Left ventricle myocardium superior (tissue), 1 donor: ENCODE results near the gene PRRT1. TPM values are rescaled to one million over a fixed set of nuclear protein-coding genes. Genes with fewer than 3 reads are reported as not detected.
"Not testable (repeated sequence)": the region's sequence is repeated elsewhere in the genome, so short reads cannot be mapped to it uniquely, and the experiment has no call there.

Source experiments
- ATAC-seq: fragments of 200-7000 bp; cut with Tn5 transposase; one replicate; pipeline ENCODE4 v1.9.1; 2020; ENCODE audit warnings: mild to moderate bottlenecking, moderate library complexity
- DNase-seq: peaks from one replicate; pipeline ENCODE4 v3.0.0-alpha.2; 2020
- intact Hi-C: fragments of 100-400 bp; cut with micrococcal nuclease; formaldehyde crosslinking; loops from one replicate; pipeline ENCODE4 v1.11.0; 2022
- long read RNA-seq: library from polyadenylated mRNA; unstranded; transcript quantifications from one replicate; pipeline ENCODE4 v2.0.0, GENCODE V29; 2021
- total RNA-seq: library from RNA; stranded (reverse); fragmentation: NEBNext Ultra II Directional; extraction: Animal tissue kit (Norgen Biotek cat#: 25700); gene quantifications from one replicate; pipeline ENCODE4 v1.2.1, GENCODE V29; 2021
- donor health status: DM: no; HTN: yes; CAD: no; lungs with severe emphysema.

Gene PRRT1
- 0.27 TPM for total RNA-seq
- long read RNA-seq, result 0 reads

DNA sequence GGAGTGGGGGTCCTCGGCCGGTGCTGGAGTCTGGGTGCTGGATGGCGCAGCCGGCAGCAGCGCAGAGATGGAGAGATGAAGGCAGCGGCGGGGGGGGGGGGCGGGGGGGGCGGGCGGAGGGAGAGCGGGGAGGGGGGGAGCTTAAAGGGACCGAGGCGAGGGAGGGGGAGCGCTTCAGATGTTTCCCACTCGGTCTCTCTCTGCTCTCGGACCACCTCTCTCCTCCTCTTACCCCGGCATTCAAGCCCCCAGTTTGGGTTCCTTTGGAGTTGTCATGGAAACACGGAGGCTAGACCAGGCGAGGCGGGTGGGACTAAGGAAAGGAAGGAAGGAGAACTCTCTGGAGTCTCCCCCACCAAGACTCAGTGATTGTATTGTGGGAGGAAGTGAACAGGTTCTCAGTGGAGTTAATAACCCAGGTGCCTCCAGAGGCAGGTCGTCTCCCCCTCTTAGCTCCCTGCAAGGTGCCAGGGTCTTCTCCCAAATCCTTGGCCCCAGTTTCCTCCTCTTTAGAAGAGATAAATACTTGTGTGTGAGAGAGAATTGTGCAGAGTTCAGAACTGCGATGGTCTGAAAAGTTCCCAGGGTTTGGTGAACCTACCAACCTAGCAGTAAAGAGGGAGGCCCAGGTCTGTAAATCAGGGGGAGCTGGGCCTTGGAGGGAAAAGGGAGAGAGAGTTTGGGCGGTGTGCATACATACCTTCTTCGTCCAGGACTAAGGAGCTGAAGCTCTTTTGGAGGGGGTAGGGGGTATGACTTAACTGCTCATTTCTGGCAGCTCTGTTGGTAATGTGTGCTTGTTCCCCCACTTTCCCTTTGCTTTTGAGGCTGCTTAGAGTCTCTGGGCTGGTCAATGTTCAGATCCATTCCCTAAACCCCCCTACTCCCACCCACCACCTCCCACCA, at the start of gene PRRT1:
Gene PRRT1, minus strand, starts transcription at position 77 of the 906 bp plus-strand sequence. CDS start 112 bp downstream, outside the sequence.
- DNase-seq, result no peak
- ATAC-seq, result no peak
- intact Hi-C loops, result no loop called here

DNA sequence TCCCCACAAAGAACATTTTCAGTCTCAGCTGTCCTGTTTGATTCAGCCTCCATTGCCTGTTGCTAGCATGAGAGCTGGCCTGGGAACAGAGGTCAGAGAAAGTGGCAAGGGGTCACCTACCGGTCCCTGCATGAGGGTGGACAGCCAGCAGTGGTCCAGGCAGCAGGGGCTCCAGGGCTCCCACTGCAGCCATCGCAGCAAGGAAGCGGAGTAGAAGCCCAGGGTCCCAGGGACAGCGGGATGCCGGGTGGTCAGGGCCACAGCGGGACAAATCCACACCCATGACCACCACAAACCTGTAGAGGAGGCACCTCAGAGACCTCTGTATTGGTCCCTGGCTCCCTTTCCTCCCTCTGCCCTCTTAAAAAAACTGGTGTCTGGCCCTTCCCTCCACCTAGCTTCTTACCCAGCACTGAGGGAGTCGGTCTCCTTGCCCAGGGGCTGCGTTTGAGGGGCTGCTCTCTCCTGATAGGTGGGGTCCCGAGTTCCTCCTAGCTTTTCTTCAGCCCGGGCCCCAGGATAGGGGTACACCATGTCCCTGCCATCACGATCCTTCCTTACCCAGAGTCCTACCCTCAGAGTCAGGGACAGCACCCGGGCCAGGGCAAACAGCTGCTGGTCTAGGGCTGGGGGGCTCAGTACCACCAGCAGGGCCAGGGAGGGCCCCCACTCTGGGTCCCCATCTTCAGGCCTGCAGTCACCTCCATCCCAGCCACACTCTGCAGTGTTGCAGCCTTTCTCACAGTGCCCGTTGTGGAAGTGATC, 49.2 kb upstream of the PRRT1 start:
- DNase-seq, result no peak
- intact Hi-C loops, result no loop called here
- ATAC-seq, result no peak

- intact Hi-C loops, result no loop called here
- no peak for DNase-seq
- no peak for ATAC-seq
Measured at GRCh38 chr6:32198866-32199265, 47.1 kb upstream of the PRRT1 start.

GRCh38 chr6:32198345-32198696, 46.6 kb upstream of the PRRT1 start:
- ATAC-seq (no peak), DNase-seq (no peak)
- intact Hi-C loops, result no loop called here

GRCh38 chr6:32196682-32197616, 45.2 kb upstream of the PRRT1 start:
- DNase-seq (peak; percentile 60), ATAC-seq (no peak)
- intact Hi-C loops, result no loop called here

- intact Hi-C loops, result no loop called here
- peak; percentile 94 for DNase-seq
- peak; percentile 48 for ATAC-seq
Measured at GRCh38 chr6:32195902-32196681, 44.4 kb upstream of the PRRT1 start.

DNA sequence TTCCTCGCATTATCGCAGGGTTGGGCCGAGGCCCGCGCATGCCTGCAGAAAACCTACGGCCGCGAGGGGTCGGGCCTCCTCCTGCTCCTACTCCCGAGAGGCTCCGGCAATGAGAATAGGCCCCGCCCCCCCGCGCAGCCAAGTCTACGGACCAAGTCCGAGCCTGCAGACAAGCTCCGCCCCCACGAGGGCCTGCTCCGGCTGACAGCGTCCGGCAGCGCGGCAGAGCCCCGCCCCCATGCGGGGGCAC, 43.8 kb upstream of the PRRT1 start:
- ATAC-seq, result peak; percentile 88
- peak; percentile 100 for DNase-seq
- intact Hi-C loops, result no loop called here

GRCh38 chr6:32194825-32195651, 43.3 kb upstream of the PRRT1 start:
- intact Hi-C loops, result no loop called here
- ATAC-seq (no peak), DNase-seq (no peak)

- DNase-seq, result no peak
- no peak for ATAC-seq
- intact Hi-C loops, result no loop called here
Measured at GRCh38 chr6:32194388-32194787, 42.6 kb upstream of the PRRT1 start.

- ATAC-seq, DNase-seq, intact Hi-C loops: not testable (repeated sequence)
Measured at GRCh38 chr6:32193096-32193495, 41.4 kb upstream of the PRRT1 start.

- DNase-seq, result peak; percentile 77
- ATAC-seq, result no peak
- intact Hi-C loops, result no loop called here
Measured at GRCh38 chr6:32192608-32193039, 40.9 kb upstream of the PRRT1 start, which contains the start of gene GPSM3. Gene GPSM3 (minus strand): TSS chr6:32192643. CDS start chr6:32192513, 130 bp downstream.

GRCh38 chr6:32191696-32192607, 40.2 kb upstream of the PRRT1 start:
- DNase-seq, result no peak
- ATAC-seq, result no peak
- intact Hi-C loops, result no loop called here

DNA sequence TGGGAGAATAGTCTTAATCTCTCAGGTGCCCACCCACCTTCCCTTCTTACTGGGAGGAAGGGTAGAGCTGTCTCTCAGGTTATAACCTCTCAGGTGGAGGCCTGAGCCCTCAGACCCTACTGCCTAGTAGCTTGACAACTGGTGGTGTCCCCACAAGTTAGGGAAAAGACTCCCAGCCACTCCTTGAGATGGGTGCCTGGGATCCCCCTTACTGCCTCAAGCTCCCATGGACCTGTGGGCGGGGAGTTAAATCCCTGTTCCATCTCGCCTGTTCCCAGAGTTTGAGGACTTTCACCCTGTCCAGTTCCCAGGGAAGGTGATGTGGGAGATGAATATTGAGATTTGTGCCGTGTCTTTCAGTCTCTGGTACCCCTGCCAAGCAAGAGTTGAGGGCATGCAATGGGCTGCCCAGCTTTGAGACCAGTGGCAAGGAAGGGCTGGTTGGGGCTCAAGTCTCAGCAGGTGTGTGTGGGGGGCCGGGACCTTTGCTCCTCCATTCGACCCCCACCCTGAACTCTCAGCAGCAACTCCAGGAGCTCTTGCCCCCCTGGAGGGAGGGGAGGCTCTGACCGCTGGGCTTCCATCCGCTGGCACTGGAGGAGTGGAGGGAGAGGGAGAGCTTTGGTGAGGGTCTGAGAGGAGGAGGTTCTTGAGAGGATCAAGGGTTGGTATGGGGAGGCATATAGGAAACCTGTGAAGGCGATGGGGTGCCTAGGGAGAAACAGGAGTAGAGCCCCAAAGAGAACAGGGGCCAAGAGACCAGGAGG, 39.4 kb upstream of the PRRT1 start:
- intact Hi-C loops, result no loop called here
- DNase-seq (no peak), ATAC-seq (no peak)

GRCh38 chr6:32190054-32190851, 38.5 kb upstream of the PRRT1 start, which contains the start of gene PBX2:
Gene PBX2 (minus strand): TSS chr6:32190202. CDS start chr6:32189915, 287 bp downstream.
- ATAC-seq, result peak; percentile 80
- intact Hi-C loops, result no loop called here
- peak; percentile 90 for DNase-seq

GRCh38 chr6:32189742-32190053, 38.0 kb upstream of the PRRT1 start:
- peak; percentile 64 for DNase-seq
- ATAC-seq, result peak; percentile 4
- intact Hi-C loops, result no loop called here
